Stomach (tissue), 9 donors: ENCODE measurements around the gene YIPF5. TPM values are rescaled to one million over a fixed set of nuclear protein-coding genes. Genes with fewer than 3 reads are reported as not detected.

Source experiments
- DNase-seq, 2 donors: peaks; one replicate each; pipeline versions ENCODE4 v3.0.0 to v3.0.0-alpha.2; 2013 to 2019
- H3K27ac ChIP-seq, 5 donors: fragments of 200-600 bp in 4 of 5; sonication (generic) in 4 of 5; one replicate each; pipeline ENCODE4 v1.5.1; 2013 to 2019; ENCODE audit warnings: mild to moderate bottlenecking in 1 of 5, moderate library complexity in 1 of 5
- H3K27me3 ChIP-seq, 3 donors: fragments of 200-600 bp; sonication (generic); one replicate each; pipeline ENCODE4 v1.5.1; 2017 to 2019; ENCODE audit warnings: mixed run types in 1 of 3
- H3K36me3 ChIP-seq, 4 donors: fragments of 200-600 bp; sonication (generic); 1 replicate in 3 of 4; 2 replicates in 1 of 4; pipeline ENCODE4 v1.5.1; 2016 to 2019
- H3K4me1 ChIP-seq, 4 donors: fragments of 200-600 bp; sonication (generic); one replicate each; pipeline ENCODE4 v1.5.1; 2016 to 2019
- H3K4me3 ChIP-seq, 4 donors: fragments of 200-600 bp; sonication (generic) in 3 of 4; one replicate each; pipeline ENCODE4 v1.5.1; 2016 to 2019; ENCODE audit warnings: mild to moderate bottlenecking in 1 of 4
- H3K9me3 ChIP-seq, 4 donors: fragments of 200-600 bp; sonication (generic); one replicate each; pipeline ENCODE4 v1.5.1; 2016 to 2019
- EP300 ChIP-seq: sonication (generic); formaldehyde crosslinking; IDR thresholded peaks from one replicate; pipeline ENCODE4 v1.6.1; 2017; ENCODE audit warnings: antibody characterized with exemption
- POLR2A ChIP-seq, 4 donors: fragments of 450-650 bp; IDR thresholded peaks; one replicate each; pipeline ENCODE4 v1.6.1; 2016; ENCODE audit warnings: antibody characterized with exemption in 4 of 4, control low read depth in 2 of 4, mild to moderate bottlenecking in 1 of 4, moderate library complexity in 1 of 4
- POLR2AphosphoS5 ChIP-seq, 3 donors: sonication (generic); formaldehyde crosslinking; IDR thresholded peaks; one replicate each; pipeline ENCODE4 v1.6.1; 2016; ENCODE audit warnings: antibody characterized with exemption in 3 of 3
- WGBS, 5 donors: extraction: QIAGEN DNeasy Blood & Tissue Kit in 3 of 5; methylation state at CpG; one replicate each; pipeline versions ENCODE4 v1.1.5 to v1.1.7; 2013 to 2018; 5-methylcytosine and 5-hydroxymethylcytosine counted together
- intact Hi-C: fragments of 100-400 bp; cut with DNase I; formaldehyde crosslinking; loops from one replicate; pipeline ENCODE4 v1.15.1; 2023; ENCODE audit warnings: low total_unique reads
- polyA plus RNA-seq, 3 donors: library from polyadenylated mRNA; stranded (reverse); fragments of 200-250 nt; gene quantifications; one replicate each; pipeline ENCODE4 v1.2.3, GENCODE V29; 2013
- total RNA-seq, 5 donors: library from RNA; depleted of rRNA; stranded (reverse); fragments of >200 nt; gene quantifications; one replicate each; pipeline versions ENCODE4 v1.1.0 to v1.2.3, GENCODE V29; 2014 to 2016
- TF ChIP-seq, protein P1 (sequence below), 7 experiments: fragments of 450-650 bp in 4 of 7; fragments of 200-600 bp in 3 of 7; sonication (generic) in 3 of 7; IDR thresholded peaks; one replicate each; pipeline ENCODE4 v1.5.1; 2016 to 2019; ENCODE audit warnings: antibody characterized with exemption in 7 of 7, control low read depth in 2 of 7, mild to moderate bottlenecking in 1 of 7
- donor health status: healthy with polysubstance abuse.
- donor health status: Bipolar disorder and iron deficiency.
- donor health status: healthy.

YIPF5 gene
- total and polyA plus RNA-seq, 8 donors: 0.87 to 49.9 (median 14.0) TPM

DNA sequence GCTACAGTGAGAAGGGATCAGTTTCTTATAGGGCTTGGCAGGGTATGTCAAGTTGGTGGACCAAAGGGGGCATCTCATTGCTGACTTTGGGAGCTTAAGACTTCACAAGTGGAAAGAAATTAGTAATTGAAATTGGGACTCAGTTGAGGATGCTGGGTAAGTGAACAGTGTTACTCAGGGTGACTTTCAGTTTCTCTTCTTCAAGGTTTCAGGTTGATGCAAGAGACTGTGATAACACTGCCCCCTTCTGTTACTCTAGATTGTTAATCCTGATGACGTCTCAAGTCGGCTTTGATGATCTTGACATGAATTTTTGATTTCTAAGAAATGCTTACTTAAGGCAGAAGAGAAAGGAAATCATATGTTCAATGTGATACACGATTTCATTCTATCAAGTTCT is 21.5 kb upstream of the YIPF5 start:
- TF ChIP-seq EP300: no peak
- TF ChIP-seq, protein P1, sequence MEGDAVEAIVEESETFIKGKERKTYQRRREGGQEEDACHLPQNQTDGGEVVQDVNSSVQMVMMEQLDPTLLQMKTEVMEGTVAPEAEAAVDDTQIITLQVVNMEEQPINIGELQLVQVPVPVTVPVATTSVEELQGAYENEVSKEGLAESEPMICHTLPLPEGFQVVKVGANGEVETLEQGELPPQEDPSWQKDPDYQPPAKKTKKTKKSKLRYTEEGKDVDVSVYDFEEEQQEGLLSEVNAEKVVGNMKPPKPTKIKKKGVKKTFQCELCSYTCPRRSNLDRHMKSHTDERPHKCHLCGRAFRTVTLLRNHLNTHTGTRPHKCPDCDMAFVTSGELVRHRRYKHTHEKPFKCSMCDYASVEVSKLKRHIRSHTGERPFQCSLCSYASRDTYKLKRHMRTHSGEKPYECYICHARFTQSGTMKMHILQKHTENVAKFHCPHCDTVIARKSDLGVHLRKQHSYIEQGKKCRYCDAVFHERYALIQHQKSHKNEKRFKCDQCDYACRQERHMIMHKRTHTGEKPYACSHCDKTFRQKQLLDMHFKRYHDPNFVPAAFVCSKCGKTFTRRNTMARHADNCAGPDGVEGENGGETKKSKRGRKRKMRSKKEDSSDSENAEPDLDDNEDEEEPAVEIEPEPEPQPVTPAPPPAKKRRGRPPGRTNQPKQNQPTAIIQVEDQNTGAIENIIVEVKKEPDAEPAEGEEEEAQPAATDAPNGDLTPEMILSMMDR (IDR thresholded peaks at IDR 0.05): peak in 2 of 7 experiments; percentile 34 to 35
- H3K4me1 ChIP-seq: peaks cover 3 to 44% (median 10%) of the 10 kb centered on the region in 4 donors
- WGBS, 5 donors: 16 to 25% (median 20%) methylated on average over 3 of the region's 3 CpGs
- intact Hi-C loops: no loop called here
- H3K27me3 ChIP-seq: no peaks in the 10 kb centered on the region
- no peak overlapping the region for H3K4me3 ChIP-seq
- no peaks in the 10 kb centered on the region for H3K36me3 ChIP-seq
- H3K9me3 ChIP-seq: no peaks in the 10 kb centered on the region
- H3K27ac ChIP-seq: no peak overlapping the region
- peak in 1 of 2 donors; percentile 82 for DNase-seq

- no peak overlapping the region for H3K4me3 ChIP-seq
- no peaks in the 10 kb centered on the region for H3K9me3 ChIP-seq
- TF ChIP-seq POLR2AphosphoS5 (IDR thresholded peaks at IDR 0.05) (no peak), EP300 (no peak), POLR2A (IDR thresholded peaks at IDR 0.05) (no peak)
- TF ChIP-seq, protein P1 (IDR thresholded peaks at IDR 0.05): no peak
- 55 to 86% (median 82%) methylated on average over 3 of the region's 3 CpGs for WGBS, 5 donors
- H3K27me3 ChIP-seq: no peaks in the 10 kb centered on the region
- no peak for DNase-seq
- H3K36me3 ChIP-seq: no peaks in the 10 kb centered on the region
- H3K4me1 ChIP-seq: peaks cover 3 to 44% (median 10%) of the 10 kb centered on the region in 4 donors
- H3K27ac ChIP-seq: no peak overlapping the region
- intact Hi-C loops: no loop called here
These were observed 21.1 kb upstream of the YIPF5 start for GRCh38 chr5:144191531-144191930.

DNA sequence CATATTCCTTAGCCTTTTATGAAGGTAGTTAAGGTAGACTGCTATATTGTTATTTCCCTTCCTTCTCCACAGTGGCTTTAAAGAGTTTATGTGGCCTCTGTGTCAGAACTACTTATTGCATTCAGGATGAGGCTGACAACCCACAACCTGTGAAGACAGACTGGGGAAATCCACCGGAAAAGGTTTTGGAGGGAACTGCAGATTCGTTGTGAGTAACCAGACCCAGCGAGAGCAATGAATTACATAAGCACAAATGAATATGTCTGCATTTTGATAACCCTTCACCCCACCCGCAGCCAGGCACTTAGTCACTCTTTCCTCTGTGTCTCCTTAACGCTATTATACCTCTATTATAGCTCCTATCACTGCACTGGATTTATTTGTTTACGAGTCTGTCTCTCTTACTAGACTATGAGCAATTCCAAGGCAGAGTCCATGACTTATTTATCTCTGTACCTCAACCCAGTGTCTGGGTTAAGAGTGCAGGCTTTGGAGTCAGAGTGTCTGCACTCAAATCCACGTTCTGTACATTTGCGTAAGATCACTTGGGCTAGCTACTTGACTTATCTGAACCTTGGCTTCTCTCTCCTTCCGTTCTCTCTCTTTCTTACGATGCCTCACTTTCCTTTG is 19.5 kb upstream of the YIPF5 start:
- intact Hi-C loops: no loop called here
- peak; percentile 40 to 65 for DNase-seq
- no peaks in the 10 kb centered on the region for H3K27me3 ChIP-seq
- peak overlapping the region in 2 of 5 donors; percentile 10 to 11 for H3K27ac ChIP-seq
- no peaks in the 10 kb centered on the region for H3K9me3 ChIP-seq
- TF ChIP-seq POLR2AphosphoS5 (IDR thresholded peaks at IDR 0.05) (peak in 2 of 3 donors; percentile 11 to 19), EP300 (no peak), POLR2A (IDR thresholded peaks at IDR 0.05) (no peak)
- H3K4me1 ChIP-seq: peaks cover 3 to 44% (median 7%) of the 10 kb centered on the region in 4 donors
- no peak overlapping the region for H3K4me3 ChIP-seq
- WGBS, 5 donors: 27 to 43% (median 34%) methylated on average over 10 of the region's 10 CpGs
- H3K36me3 ChIP-seq: no peaks in the 10 kb centered on the region

GRCh38 chr5:144187699-144188294 is 17.3 kb upstream of the YIPF5 start:
- Histone ChIP-seq H3K36me3 (no peaks in the 10 kb centered on the region), H3K9me3 (no peaks in the 10 kb centered on the region), H3K4me1 (peaks cover 3 to 44% (median 7%) of the 10 kb centered on the region in 4 donors), H3K27ac (peak overlapping the region in 3 of 5 donors; percentile 21 to 59 (median 54)), H3K27me3 (no peaks in the 10 kb centered on the region), H3K4me3 (no peak overlapping the region)
- peak; percentile 65 to 87 for DNase-seq
- WGBS, 5 donors: 0 to 5% (median 1%) methylated on average over 2 of the region's 2 CpGs
- peak in 1 of 3 donors; percentile 44 for TF ChIP-seq POLR2AphosphoS5 (IDR thresholded peaks at IDR 0.05)
- TF ChIP-seq, protein P1 (IDR thresholded peaks at IDR 0.05): no peak
- TF ChIP-seq POLR2A (IDR thresholded peaks at IDR 0.05): no peak
- TF ChIP-seq EP300: no peak
- intact Hi-C loops: no loop called here
